ES-I3 (cell line): Measurements from ENCODE around the gene TSEN54.

Source experiments
- H3K36me3 ChIP-seq: 2 replicates; pipeline ENCODE4 v1.6.1; 2013; ENCODE audit warnings: mild to moderate bottlenecking, low read length, control low read depth, moderate library complexity; ENCODE audit not compliant: insufficient read depth
- H3K4me1 ChIP-seq: 2 replicates; pipeline ENCODE4 v1.6.1; 2013; ENCODE audit warnings: mild to moderate bottlenecking, control low read depth, low read length; ENCODE audit not compliant: insufficient read depth
- H3K9ac ChIP-seq: 2 replicates; pipeline ENCODE4 v1.6.1; 2013; ENCODE audit warnings: low read depth, mild to moderate bottlenecking, low read length, moderate library complexity
- H3K9me3 ChIP-seq: 2 replicates; pipeline ENCODE4 v1.6.1; 2013; ENCODE audit warnings: mild to moderate bottlenecking, low read length, moderate library complexity; ENCODE audit not compliant: control insufficient read depth, insufficient read depth

TSEN54 gene

DNA sequence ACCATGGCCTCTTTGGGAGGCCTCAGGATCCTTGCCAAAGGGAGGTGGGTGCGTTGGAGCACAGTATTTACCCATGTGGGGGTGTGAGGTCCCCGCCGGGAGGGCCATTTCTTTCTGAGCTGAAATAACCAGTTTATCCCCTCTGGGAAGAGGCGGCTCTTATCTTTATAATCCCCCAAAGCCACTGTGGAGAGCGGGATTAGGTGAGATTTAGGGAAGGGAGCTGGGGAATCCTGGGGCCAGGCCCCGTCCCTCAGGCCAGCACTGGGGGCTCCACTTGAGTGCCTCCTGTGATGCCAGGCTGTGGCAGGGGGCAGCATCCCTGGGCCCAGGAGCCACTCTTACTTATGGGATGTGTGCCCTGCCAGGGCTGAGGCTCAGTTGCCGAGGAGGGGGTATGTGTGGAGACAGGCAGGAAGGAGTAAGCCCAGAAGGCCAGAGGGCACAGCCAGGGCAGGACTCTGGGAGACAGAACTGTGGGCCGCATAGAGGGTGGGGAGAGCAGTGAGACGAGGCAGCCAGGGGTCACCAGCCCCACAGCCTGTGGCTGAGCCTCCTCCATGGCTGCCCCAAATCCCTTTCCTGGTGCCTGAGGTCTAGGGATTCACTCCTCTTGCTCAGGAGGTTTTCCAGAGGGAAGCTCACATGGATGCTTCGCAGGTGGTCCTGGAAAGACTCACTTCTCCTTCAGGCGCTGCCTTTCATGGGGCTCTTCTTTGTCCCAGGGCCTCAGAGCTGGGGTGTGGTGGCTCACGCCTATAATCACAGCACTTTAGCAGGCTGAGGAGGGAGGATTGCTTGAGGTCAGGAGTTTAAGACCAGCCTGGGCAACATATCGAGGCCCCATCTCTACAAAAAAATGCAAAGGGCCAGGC, 34.9 kb upstream of the TSEN54 start:
- Histone ChIP-seq H3K36me3 (no peaks in the 10 kb centered on the region), H3K9me3 (no peaks in the 10 kb centered on the region), H3K9ac (no peak overlapping the region), H3K4me1 (peaks cover 7% of the 10 kb centered on the region; the same call in 1 of the 2 replicates)

DNA sequence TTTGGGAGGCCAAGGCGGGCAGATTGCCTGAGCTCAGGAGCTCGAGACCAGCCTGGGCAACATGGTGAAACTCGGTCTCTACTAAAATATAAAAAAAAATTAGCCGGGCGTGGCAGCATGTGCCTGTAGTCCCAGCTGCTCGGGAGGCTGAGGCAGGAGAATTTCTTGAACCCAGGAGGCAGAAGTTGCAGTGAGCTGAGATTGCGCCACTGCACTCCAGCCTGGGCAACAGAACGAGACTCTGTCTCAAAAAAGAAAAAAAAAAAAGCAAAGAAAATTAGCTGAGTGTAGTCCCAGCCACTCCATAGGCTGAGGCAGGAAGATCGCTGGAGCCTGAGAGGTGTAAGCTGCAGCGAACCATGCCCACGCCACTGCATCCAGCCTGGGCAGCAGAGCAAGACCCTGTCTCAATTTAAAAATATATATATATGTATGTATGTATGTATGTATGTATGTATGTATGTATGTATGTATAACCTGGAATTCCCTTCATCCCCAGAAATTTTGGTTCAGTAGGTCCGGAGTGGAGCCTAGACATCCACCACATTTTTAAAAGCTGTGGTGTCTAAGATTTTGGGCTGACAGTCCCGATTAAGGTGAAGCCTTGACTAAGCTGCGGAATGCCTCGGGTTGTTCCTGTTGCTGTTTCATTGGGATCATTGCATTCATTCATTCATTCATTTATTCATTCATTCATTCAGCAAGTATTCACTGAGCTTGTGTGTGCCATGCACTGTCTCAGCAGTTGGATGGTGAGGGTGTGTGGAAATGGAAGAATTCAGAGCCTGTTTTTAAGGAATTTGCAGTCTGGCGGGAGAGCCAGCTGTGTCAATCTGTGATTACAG, 34.0 kb upstream of the TSEN54 start:
- peaks cover 7% of the 10 kb centered on the region; the same call in 1 of the 2 replicates for H3K4me1 ChIP-seq
- H3K9ac ChIP-seq = no peak overlapping the region
- no peaks in the 10 kb centered on the region for H3K9me3 ChIP-seq

DNA sequence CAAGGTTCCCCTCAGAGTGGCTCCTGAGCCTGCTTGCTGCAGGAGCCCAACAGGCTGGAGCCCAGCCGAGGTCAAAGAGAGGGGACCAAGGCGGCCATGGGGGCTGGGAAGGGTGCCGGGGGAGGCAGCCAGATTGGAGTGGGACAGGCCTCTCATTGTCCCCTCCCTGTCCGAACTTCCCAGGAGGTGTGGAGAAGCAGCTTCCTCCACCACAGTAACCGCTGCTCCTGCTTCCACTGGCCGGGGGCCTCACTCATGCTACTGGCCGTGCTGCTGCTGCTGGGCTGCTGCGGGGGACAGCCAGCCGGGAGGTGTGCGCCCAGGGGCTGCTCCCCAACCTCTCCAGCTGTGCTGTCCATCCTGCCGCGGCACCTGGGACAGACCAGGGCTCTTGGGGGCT, 30.6 kb upstream of the TSEN54 start:
- H3K9ac ChIP-seq = no peak overlapping the region
- H3K4me1 ChIP-seq = no peaks in the 10 kb centered on the region
- no peaks in the 10 kb centered on the region for H3K36me3 ChIP-seq
- H3K9me3 ChIP-seq = no peaks in the 10 kb centered on the region

More for the DNA sequence above, 34.0 kb upstream of the TSEN54 start:
- no peaks in the 10 kb centered on the region for H3K36me3 ChIP-seq

DNA sequence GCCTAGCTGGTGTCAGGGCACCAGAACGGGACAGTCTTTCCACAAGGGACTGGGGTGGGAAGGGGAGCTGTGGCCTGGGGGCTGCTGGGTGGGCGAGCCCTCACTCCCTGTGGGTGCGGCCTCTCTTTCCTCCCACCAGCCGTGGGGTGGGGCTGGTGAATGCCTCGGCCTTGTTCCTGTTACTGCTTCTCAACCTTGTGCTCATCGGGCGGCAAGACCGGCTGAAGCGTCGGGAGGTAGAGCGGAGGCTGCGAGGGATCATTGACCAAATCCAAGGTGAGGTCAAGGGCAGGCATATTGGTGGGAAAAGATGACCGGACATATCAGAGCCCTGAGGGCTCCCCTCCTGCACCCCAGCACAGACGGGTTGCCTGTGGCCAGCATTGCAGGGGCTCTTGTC, 30.2 kb upstream of the TSEN54 start:
- no peak overlapping the region for H3K9ac ChIP-seq
- no peaks in the 10 kb centered on the region for H3K36me3 ChIP-seq
- H3K9me3 ChIP-seq = no peaks in the 10 kb centered on the region
- H3K4me1 ChIP-seq = no peaks in the 10 kb centered on the region

DNA sequence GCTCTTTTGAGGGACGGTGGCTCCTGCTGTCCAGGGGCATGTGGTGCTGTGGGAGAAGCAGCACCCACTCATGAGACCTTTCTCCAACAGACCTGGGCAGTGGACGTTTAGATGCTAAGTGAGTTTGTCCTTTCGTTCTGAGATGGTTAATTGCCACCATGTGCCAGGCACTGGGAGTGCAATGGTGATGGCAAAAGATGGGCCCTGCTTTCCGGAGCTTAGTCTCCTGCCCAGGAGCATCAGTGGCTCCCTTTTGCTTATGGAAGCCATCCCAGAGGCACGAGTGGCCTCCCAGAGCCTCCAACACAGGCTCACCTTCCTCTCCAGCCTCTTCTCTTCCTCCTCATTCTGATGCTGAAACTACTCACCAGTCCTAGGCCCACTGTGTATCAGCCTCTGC, 29.4 kb upstream of the TSEN54 start:
- Histone ChIP-seq H3K9me3 (no peaks in the 10 kb centered on the region), H3K9ac (no peak overlapping the region), H3K4me1 (no peaks in the 10 kb centered on the region), H3K36me3 (no peaks in the 10 kb centered on the region)

DNA sequence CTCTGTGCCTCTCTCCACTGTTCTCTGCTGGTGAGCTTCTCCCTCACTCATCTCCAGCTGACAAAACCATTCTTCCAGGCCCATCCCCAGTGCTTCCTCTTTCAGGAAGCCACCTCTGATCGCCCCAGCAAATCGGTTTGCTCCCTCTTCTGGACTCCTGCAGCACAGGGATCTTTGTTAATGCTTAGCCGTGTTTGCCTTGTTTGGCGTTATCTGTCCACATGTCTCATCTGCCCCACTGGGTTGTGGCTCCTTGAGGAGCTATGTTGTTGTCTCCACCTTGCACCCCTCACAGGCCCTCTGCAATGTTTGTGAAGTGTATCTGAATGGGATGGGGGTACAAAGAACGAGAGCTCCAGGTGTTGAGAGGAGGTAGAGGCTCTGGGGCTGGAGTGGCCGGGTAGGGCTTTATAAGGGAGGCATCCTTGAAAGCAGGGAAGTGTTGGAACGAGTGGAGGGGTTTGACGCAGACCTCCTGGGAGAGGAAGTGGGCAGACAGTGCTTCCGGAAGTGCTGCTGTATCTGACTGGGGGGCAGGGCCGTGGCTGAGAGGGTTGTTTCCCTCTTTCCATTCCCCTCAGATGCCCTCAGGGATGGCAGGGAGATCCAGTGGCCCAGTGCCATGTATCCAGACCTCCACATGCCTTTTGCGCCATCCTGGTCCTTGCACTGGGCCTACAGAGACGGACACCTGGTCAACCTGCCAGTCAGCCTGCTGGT, 28.8 kb upstream of the TSEN54 start:
- Histone ChIP-seq H3K9ac (no peak overlapping the region), H3K4me1 (no peaks in the 10 kb centered on the region), H3K36me3 (no peaks in the 10 kb centered on the region), H3K9me3 (no peaks in the 10 kb centered on the region)

DNA sequence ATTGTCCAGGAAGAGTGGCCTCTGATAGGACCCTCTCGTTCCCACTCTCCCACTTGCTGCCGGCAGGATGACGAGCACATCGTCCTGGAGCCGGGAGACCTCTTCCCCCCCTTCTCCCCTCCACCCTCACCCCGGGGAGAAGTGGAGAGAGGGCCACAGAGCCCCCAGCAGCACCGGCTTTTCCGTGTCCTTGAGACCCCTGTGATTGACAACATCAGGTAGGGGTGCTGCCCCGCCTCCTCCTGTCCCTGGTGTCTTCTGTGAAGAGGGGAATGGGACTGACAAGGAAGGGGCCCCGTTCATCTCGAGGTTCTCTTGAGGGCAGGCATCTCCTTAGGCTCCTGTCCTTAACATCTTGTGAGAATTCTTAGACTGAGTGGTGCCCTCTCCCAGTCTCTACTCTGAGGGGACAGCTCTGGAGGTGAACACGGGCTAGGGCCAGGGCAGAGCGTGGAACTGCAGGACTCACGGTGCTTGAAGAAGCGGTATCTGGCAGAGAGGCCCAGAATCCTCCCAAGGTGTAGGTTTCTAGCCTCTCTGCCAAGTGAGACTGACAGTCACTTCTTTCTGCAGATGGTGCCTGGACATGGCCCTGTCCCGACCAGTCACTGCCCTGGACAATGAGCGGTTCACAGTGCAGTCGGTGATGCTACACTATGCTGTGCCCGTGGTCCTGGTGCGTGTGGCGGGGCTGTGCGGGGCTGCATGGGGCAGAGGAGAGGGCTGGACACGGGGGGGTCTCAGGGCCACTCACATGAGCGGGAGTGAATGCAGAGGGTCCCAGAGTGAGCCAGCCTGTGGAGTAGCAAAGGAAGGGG, 27.4 kb upstream of the TSEN54 start:
- Histone ChIP-seq H3K4me1 (no peaks in the 10 kb centered on the region), H3K9me3 (no peaks in the 10 kb centered on the region), H3K36me3 (no peaks in the 10 kb centered on the region), H3K9ac (no peak overlapping the region)

DNA sequence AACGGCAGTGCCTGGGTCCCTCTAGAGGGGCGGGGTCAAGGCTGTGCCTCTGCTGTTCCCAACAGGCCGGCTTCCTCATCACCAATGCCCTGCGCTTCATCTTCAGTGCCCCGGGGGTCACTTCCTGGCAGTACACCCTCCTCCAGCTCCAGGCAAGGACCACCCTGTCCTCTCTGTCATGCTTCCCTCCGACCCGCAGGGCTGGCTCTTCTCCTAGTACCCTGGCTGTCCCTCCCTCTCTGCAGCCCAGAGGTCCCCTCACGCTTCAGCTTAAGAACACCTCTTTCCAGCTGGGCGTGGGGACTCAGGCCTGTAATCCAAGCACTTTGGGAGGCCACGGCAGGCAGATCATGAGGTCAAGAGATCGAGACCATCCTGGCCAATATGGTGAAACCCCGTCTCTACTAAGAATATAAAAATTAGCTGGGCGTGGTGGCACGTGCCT, 26.8 kb upstream of the TSEN54 start:
- no peaks in the 10 kb centered on the region for H3K9me3 ChIP-seq
- no peaks in the 10 kb centered on the region for H3K4me1 ChIP-seq
- no peak overlapping the region for H3K9ac ChIP-seq
- 0 out of 2 replicates have a peak, but pooled peaks cover under 1% of the 10 kb centered on the region for H3K36me3 ChIP-seq

DNA sequence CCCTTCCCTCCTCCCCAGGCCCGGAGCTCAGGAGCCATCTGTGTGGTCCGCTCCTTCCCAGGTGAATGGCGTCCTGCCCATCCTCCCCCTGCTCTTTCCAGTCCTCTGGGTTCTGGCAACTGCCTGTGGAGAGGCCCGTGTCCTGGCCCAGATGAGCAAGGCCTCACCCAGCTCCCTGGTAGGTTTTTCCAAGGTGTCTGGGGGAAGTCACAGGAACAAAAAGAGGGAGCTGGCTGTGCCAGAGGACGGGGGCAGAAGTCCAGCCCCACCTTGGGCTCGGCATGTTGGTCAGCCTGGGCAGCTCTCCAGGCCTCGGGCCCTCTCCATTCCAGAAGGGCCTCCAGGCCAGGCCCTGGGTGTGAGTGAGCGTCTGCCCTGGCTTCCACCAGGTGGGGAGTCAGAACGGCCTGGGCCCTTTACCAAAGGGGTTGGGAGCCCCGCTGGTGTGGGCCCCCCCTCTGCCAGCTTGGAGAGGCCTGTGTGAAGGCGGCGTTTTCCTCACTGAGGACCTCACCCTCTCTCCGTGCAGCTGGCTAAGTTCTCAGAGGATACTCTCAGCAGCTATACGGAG, 26.1 kb upstream of the TSEN54 start:
- Histone ChIP-seq H3K9me3 (no peaks in the 10 kb centered on the region), H3K4me1 (no peaks in the 10 kb centered on the region), H3K36me3 (0 out of 2 replicates have a peak, but pooled peaks cover 4% of the 10 kb centered on the region), H3K9ac (no peak overlapping the region)

DNA sequence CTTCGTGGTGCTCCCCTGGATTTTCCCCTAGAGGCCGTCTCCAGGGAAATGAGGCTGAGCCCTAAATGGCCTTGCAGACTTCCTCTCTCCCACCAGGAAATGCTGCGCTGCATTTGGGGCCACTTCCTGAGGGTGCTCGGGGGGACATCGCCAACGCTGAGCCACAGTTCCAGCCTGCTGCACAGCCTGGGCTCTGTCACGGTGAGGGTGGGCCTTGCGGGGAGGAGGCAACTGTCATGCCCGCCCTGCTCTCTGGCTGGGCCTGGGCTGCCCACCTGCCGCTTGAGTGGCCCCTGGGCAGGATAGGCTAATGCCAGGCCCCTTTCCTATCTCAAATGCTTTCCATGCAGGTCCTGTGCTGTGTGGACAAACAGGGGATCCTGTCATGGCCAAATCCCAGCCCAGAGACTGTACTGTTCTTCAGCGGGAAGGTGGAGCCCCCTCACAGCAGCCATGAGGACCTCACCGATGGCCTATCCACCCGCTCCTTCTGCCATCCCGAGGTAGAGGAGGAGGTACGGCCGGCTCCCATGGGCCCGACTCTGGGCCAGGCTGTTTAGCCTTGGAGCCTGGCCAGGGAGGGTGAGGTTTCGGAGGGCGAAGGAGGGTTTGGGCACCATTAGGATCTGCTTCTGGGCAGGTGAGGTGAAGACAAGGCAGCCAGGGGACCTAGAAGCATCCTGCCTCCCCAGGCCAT, 25.2 kb upstream of the TSEN54 start:
- Histone ChIP-seq H3K36me3 (peaks cover 6% of the 10 kb centered on the region; the same call in 1 of the 2 replicates), H3K9ac (no peak overlapping the region), H3K4me1 (no peaks in the 10 kb centered on the region), H3K9me3 (no peaks in the 10 kb centered on the region)

DNA sequence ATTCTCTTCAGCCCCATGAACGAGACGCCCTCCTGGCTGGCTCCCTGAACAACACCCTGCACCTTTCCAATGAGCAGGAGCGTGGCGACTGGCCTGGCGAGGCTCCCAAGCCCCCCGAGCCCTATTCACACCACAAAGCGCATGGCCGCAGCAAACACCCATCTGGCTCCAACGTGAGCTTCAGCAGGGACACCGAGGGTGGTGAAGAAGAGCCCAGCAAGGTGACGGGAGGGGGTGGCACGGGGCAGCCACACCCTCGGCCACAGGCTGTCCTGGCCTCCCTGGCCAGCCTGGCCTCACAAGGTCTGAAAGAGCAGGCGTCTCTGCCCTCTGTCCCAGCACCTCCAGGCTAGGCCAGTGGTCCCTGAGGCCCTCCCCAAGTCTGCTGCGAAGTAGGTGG, 24.6 kb upstream of the TSEN54 start:
- Histone ChIP-seq H3K4me1 (no peaks in the 10 kb centered on the region), H3K36me3 (peaks cover 6% of the 10 kb centered on the region; the same call in 1 of the 2 replicates), H3K9me3 (no peaks in the 10 kb centered on the region), H3K9ac (no peak overlapping the region)

DNA sequence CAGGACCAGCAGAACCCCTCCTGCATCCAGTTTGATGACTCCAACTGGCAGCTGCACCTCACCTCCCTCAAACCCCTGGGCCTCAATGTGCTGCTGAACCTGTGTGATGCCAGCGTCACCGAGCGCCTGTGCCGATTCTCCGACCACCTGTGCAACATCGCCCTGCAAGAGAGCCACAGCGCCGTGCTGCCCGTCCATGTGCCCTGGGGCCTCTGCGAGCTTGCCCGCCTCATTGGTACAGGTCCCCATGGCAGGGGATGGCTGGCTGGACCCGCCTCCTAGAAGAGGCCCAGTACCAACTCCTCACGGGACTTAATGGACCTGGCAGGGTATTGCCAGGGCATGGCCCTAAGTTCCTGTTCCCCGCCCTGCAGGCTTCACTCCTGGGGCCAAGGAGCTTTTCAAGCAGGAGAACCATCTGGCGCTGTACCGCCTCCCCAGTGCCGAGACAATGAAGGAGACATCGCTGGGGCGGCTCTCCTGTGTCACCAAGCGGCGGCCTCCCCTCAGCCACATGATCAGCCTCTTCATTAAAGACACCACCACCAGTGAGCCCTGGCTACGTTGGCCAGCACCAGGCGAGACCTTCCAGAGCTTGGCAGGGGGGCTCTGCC, 23.7 kb upstream of the TSEN54 start:
- H3K9ac ChIP-seq = no peak overlapping the region
- H3K9me3 ChIP-seq = no peaks in the 10 kb centered on the region
- no peaks in the 10 kb centered on the region for H3K4me1 ChIP-seq
- peaks cover 8% of the 10 kb centered on the region; the same call in 1 of the 2 replicates for H3K36me3 ChIP-seq
